ENCODE results near the gene KLF16.

Gene KLF16

GRCh38 chr19:1867349-1867724, 4.0 kb upstream of the KLF16 start:
- no peak for DNase-seq (ENCODE audit: low read depth)

GRCh38 chr19:1866693-1867348, 3.4 kb upstream of the KLF16 start:
- DNase-seq (ENCODE audit: low read depth) = no peak

GRCh38 chr19:1865172-1866010, 2.0 kb upstream of the KLF16 start:
- DNase-seq (ENCODE audit: low read depth) = no peak

GRCh38 chr19:1864480-1865171, 1.2 kb upstream of the KLF16 start:
- DNase-seq (ENCODE audit: low read depth) = peak; percentile 54

- DNase-seq (ENCODE audit: low read depth) = peak; percentile 92
Measured at GRCh38 chr19:1863638-1864479, 480 bp upstream of the KLF16 start.

- peak; percentile 43 for DNase-seq (ENCODE audit: low read depth)
Measured at GRCh38 chr19:1862424-1863327, 703 bp downstream of the KLF16 start.

GRCh38 chr19:1862068-1862423, 1.3 kb downstream of the KLF16 start:
- DNase-seq (ENCODE audit: low read depth) = no peak

- DNase-seq (ENCODE audit: low read depth) = no peak
Measured at GRCh38 chr19:1861599-1862031, 1.8 kb downstream of the KLF16 start.

GRCh38 chr19:1860821-1861598, 2.4 kb downstream of the KLF16 start:
- no peak for DNase-seq (ENCODE audit: low read depth)

- DNase-seq (ENCODE audit: low read depth) = peak; percentile 53
Measured at GRCh38 chr19:1860042-1860775, 3.2 kb downstream of the KLF16 start.

- DNase-seq (ENCODE audit: low read depth) = no peak
Measured at GRCh38 chr19:1859331-1859781, 4.0 kb downstream of the KLF16 start.

- no peak for DNase-seq (ENCODE audit: low read depth)
Measured at GRCh38 chr19:1858412-1859081, 4.8 kb downstream of the KLF16 start.

GRCh38 chr19:1857648-1858326, 5.6 kb downstream of the KLF16 start:
- DNase-seq (ENCODE audit: low read depth) = no peak

- DNase-seq (ENCODE audit: low read depth) = no peak
Measured at GRCh38 chr19:1856698-1857603, 6.4 kb downstream of the KLF16 start.

GRCh38 chr19:1856345-1856697, 7.1 kb downstream of the KLF16 start:
- no peak for DNase-seq (ENCODE audit: low read depth)

- no peak for DNase-seq (ENCODE audit: low read depth)
Measured at GRCh38 chr19:1855828-1856255, 7.5 kb downstream of the KLF16 start.

Measured in activated T-helper 9 cell treated with anti-CD3 and anti-CD28 coated beads, Interleukin-2, amount 50 U/mL, for 16 hours (primary cell).